CD4-positive, alpha-beta T cell treated with Interleukin-4 for 1 hour (primary cell): ENCODE results near the gene CAGE1.
A peak's percentile ranks its signal among the peaks of the same experiment; 100 is the strongest.
"Not testable (repeated sequence)": the region's sequence is repeated elsewhere in the genome, so short reads cannot be mapped to it uniquely, and the experiment has no call there.

ENCODE experiments used
- DNase-seq, 2 donors: peaks; one replicate each; pipeline ENCODE4 v3.0.0-alpha.2; 2020 to 2022

The CAGE1 gene

DNA sequence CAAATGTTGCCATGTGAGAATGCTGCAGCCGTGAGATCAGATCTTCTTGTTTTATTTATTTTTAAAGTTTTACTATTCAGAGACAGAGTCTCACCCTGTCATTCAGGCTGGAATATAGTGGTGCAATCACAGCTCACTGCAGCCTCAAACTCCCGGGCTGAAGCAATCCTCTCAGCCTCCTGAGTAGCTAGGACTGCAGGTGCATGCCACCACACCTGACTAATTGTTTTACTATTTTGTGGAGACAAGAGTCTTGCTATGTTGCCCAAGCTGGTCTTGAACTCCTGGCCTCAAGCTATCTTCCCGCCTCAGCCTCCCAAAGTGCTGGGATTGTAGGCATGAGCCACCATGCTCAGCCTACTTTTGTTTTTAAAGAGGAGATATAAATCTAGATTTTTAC lies 54.0 kb downstream of the CAGE1 start:
- no peak for DNase-seq

DNA sequence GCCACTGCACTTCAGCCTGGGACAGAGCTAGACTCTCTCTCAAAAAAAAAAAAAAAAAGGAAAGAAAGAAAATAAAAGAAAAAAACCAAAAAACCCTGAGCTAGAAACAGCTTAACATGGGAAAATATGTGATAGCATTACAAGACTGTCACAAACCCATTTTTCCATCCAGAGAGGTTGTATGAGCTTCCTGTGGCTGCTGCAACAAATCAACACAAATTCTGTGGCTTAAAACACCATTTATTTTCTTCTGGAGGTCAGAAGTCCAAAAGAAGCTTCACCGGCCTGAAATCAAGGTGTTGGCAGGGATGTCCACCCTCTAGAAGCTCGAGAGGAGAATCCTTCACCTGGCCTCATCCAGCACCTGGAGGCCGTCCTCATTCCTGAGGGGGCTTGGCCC lies 54.9 kb downstream of the CAGE1 start:
- DNase-seq: no peak

DNA sequence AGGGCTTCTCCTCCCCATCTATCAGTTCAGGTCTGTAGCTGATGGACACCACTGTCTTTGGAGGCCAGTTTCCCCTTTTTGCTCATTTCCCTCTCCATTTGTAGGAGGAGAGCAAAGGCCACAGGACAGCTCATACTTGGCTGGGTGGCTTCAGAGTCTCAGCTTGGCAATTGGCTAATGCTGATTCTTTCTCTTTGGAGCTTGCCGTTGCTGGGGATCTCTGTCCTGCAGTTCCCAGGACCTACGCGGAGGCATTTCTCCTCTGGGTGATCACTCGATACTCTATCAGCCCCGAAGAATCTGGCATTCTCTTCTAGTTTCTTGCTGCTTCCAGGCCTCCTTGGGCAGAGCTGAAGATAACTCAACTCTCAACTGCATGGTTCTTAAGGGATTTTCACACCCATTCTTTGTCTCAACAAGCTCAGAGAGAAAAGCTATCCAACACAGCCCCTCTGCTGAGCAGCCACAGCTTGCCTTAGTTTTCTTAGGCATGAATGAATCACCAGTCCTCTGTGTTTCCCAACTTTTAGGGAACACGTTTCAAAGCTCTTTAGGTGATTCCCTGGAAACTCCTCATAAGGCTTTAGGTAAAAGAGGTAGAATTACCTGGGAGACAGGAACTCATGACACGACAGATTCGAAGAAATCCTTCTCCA lies 57.3 kb downstream of the CAGE1 start:
- no peak for DNase-seq

DNA sequence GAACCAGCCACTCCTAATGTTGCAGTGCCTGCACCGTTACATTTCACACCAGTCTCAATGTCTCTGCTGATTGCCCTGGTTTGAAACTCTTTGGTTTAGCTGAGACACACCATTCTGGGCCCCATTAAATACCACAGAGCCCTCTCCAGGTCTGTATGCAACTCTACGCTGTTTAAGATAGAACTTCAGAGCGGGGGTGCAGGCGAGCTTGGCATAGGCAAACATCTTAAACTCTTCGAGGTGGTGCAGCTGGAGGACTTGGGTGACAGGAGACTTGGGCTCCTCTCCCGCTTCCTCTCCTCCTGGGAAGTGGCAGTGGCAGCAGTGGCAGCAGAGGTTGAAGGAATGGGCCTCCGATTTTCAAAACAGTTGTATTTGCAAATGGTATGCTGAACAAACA lies 58.1 kb downstream of the CAGE1 start:
- no peak for DNase-seq

DNA sequence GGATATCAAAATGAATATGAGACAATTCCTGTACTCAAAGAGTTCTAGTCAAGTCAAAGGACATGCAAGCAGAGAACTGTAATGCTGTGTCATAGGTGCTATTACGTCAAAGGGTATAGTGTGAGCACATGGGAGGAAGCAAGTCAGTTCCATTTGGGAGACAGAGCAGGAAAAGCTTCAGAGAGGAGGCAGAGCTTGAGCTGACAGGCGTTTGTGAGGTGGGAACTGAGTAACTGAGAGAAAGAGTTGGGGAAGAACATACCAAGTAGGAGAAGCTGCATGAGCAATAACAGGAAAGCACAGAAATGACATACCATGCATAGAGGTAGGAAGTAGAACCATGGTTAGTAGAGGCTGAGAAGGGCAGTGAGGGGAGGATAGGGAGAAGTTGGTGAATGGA lies 61.3 kb downstream of the CAGE1 start:
- no peak for DNase-seq

DNA sequence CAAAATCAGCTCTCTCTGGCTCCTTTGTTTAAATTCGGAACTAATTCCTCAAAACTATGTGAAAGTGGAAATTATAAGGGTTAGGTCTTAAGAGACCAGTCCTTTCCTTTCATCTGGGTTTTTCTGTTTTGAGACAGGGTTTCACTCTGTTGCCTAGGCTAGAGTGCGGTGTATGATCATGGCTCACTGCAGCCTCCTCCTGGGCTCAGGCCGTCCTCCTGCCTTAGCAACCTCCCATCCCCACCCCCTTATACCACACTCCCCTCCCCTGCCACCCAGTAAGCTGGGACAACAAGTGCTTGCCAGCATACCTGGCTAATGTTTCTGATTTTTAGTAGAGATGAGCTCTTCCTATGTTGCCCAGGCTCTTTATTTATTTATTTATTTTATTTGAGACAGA lies 63.8 kb downstream of the CAGE1 start:
- DNase-seq: no peak

DNA sequence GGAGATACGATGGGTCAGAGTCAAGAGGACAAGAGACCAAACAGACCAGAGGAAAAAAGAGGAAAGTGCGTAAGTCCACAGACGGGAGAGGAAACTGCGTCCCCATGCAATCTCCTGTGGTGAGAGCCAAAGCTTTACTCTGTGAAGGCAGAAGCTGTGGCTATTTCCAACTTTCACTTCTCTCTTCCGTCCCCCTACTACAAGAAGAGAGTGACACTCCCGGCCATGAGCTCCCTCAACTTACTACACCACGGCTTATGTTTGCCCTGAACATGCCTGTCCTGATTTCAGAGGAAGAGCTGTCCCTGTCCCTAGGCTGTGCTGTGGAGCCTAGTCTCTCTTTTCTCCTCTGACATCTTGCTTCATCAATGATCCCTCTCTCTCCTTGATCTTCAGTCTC lies 65.0 kb downstream of the CAGE1 start:
- peak in 1 of 2 donors; percentile 46 for DNase-seq

DNA sequence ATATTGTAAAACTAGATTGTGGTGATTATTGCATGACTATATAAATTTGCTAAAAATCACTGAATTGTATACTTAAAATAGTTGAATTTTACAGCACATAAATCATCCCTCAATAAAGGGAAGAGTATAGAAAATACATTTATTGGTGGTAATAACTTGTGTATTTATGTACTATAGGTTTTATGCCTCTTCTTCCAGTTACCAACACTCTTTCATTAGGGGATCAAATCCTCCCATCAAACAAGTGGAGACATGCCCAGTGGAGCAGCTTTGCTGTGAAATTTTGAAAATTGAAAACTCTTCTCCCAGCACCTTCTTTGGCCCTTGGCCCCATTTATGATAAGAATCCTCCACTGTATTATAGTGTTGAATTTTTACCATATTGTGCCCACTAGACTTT lies 66.5 kb downstream of the CAGE1 start:
- no peak for DNase-seq

DNA sequence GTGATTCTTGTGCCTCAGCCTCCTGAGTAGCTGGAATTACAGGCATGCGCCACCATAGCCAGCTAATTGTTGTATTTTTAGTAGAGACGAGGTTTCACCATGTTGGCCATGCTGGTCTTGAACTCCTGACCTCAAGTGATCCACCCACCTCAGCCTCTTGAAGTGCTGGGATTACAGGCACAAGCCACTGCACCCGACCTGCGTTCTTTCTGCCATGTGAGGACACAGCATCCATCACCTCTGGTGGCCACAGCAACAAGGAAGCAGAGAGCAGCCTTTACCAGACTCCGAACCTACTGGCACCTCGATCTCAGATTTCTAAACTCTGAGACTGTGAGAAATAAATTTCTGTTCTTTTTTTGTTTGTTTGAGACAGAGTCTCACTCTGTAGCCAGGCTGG lies 67.7 kb downstream of the CAGE1 start:
- not testable (repeated sequence) for DNase-seq

DNA sequence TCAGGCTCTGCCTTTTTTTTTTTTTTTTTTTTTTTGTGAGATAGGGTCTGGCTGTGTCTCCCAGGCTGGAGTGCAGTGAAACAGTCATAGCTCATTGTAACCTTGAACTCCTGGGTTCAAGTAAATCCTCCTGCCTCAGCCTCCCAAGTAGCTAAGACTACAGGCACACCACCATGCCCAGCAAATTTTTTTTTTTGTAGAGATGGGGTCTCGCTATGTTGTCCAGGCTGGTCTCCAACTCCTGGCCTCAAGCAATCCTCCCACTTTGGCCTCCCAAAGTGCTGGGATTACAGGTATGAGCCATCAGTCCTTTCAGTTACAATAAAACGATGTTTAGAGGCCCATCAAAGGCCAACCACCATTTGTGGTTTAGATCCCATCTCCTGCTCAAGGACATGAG lies 70.1 kb downstream of the CAGE1 start:
- DNase-seq: not testable (repeated sequence)

DNA sequence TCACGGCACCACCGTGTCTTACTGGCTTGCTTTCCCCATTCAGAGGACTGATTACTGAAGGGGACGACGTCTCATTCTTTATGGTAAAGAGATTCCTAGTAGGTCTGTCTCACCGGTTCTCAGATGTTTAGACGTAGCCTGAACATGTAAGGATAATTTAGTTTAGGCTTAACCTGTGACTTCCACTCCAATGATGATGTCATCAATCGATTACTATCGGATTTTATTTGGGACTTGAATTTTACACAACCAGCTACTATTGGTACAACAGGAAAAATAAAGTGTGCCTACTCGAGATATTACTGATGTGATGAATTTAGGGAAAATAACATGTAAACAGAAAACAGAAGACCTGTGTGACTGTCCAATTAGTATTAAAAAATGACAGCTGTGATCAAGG lies 72.0 kb downstream of the CAGE1 start:
- no peak for DNase-seq

DNA sequence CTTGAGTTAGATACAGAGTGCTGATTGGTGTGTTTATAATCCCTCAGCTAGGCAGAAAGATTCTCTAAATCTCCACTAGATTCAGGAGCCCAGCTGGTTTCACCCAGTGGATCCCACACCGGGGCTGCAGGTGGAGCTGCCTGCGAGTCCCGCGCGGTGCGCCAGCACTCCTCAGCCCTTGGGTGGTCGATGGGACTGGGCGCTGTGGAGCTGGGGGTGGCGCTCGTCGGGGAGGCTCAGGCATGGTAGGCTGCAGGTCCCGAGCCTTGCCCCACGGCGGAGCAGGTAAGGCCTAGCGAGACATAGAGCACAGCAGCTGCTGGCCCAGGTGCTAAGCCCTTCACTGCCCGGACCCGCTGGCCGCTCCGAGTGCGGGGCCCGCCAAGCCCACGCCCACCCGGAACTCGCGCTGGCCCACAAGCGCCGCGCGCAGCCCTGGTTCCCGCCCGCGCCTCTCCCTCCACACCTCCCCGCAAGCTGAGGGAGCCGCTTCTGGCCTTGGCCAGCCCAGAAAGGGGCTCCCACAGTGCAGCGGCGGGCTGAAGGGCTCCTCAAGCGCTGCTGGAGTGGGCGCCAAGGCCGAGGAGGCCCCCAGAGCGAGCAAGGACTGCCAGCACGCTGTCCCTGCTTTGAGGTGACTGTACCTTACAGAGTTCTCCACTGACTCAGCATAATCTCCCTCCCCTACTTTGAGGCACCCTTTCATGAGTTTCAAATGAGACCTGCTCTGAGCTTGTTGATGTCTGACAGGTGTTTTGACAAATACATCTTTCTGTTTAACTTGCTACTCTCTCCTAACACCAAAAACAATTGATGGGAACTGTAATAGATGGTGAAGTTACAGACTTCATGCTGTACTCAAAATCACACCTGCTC lies 72.6 kb downstream of the CAGE1 start:
- DNase-seq: no peak

DNA sequence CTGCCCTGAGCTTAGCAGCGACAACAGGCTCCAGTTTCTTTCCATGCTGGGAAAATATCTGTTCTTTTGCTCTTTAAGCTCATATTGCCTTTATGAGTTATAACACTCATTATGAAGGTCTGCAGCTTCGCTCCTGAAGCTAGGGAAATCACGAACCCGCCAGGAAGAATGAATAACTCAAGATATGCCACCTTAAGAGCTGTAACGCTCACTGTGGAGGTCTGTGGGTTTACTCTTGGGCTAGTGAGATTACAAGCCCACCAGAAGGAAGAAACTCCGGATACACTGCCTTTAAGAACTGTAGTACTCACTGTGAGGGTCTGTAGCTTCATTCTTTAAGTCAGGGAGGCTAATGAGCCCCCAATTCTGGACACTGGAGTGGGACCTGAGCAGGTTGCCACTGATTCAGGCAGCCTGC lies 73.6 kb downstream of the CAGE1 start:
- no peak for DNase-seq

DNA sequence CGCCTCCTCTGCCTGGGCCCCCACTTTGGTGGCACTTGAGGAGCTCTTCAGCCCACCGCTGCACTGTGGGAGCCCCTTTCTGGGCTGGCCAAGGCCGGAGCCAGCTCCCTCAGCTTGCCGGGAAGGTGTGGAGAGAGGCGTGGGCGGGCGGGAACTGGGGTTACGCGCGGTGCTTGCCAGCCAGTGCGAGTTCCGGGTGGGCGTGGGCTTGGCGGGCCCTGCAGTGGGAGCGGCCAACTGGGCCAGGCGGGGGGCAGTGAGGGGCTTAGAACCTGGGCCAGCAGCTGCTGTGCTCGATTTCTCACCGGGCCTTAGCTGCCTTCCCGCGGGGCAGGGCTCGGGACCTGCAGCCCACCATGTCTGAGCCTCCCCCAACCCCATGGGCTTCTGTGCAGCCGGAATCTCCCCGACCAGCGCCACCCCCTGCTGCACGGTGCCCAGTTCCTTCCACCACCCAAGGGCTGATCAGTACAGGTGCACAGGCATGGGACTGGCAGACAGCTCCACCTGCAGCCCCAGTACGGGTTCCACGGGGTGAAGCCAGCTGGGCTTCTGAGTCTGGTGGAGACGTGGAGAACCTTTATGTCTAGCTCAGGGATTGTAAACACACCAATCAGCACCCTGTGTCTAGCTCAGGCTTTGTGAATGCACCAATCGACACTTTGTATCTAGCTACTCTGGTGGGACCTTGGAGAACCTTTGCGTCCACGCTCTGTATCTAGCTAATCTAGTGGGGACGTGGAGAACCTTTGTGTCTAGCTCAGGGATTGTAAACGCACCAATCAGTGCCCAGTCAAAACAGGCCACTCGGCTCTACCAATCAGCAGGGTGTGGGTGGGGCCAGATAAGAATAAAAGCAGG lies 74.2 kb downstream of the CAGE1 start:
- DNase-seq: not testable (repeated sequence)

DNA sequence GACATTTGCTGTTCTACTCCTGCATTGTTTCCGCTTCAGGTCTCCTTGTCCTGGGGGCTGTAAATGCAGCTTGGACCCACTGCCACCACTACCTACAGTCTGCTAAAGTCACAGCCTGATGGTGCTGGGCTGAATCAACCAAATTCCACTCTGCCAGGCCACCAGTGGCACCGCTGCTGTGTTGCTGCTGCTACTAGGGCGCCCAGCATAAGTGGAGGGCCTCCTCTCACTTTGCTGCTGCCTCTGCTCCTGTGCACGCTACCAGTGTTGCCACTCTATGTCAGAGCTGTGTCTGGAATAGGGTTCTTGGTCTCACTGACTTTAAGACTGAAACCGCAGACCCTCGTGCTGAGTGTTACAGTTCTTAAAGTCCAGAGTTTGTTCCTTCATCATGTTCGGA lies 75.1 kb downstream of the CAGE1 start:
- DNase-seq: no peak

DNA sequence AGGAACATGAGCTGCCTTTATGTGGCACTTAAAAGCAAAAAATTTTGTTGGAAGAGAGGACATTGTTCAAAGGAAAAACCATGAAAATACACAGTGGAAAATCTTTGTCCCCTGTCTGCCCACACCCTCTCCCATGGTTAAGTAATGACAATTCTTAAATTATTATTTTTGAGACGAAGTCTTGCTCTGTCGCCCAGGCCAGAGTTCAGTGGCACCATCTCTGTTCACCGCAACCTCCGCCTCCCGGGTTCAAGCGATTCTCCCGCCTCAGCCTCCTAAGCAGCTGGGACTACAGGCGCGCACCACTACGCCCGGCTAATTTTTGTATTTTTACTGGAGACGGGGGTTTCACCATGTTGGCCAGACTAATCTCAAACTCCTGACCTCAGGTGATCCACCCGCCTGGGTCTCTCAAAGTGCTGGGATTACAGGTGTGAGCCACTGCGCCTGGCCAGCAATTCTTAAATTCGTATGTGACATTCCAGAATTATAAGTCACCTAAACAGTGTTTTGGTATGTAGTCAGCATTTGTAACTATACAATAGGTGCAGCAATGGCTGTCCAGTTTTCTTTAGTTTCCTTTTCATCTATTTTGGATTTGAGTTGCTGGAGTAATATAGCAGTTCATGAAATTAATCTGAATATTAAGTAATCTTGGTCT lies 75.9 kb downstream of the CAGE1 start:
- DNase-seq: no peak

DNA sequence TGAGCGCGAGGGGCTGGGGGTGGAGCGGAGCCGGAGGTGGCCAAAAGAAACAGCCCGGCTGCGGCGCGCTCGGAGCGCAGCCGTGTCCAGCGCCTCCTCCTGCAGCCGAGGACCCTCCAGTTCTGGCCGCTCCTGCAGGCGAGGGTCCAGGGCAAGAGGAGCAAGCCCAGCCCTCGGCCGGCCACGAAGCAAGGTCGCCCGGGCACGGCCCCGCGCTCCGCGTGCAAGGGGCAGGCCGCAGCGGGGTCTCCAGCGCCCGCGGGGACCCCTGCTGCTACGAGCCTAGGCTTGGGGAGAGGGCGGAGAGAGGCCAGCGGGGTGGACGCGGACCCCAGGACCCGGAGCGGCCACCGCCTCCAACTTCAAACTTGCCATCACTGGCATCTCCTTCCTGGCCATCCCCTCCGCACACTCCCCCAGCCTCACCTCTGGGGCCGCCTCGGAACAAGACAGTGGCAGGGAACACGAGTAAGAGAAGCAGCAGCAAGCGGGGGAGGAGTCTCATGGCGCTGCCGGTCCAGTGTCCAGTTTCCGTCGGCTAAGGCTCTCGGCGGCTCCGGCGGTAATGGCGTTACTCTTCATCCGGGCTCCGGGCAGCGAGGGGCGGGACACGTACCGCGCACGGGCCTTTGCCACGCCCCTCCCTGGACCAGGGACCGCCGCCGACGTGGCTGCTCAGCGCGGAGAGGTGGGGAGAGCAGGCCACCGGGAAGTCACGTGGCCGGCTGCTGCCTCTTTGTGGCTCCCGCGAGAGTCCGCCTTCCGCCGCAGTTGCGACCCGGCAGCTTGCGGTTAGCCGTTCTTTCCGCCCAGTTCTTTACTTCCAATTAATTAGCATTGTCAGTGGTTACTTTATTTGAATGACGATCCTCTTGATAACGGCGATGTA lies 76.7 kb downstream of the CAGE1 start, which contains the start of gene SSR1:
TSS of gene SSR1 (minus strand) at position 584 of the 889 bp plus-strand sequence. CDS start at position 505, 79 bp downstream.
- DNase-seq: peak; percentile 94 to 95

DNA sequence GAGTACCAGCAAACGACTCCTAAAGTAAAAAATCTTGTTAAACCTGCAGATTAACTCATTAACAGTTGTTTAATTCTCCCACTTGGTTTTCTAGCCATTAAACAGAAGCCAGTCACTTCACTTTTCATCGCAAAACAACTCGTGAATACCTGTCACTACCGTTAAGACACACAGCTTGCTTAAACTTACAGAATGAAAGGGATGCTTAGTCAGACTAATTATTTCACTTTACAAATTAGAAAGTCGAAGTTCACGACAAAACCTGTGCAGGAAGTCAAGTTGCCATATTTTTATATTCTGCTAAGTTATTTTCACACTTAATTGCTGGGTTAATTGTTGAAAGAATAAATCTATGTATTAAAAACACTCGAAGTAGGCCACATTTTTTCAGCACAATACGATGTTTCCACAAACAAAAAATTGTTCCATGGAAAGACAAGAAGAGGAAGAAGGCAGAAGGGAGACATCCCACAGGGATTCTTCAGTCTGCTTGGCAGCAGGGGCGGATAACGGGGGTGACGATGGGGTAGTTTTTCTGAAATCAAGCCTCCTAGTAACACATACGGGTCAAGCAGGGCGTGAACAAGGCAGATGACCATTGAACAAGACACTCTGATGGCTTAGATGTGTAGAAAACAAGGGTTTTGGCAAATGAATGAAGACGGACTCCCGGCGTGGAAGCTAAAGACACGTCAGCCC lies 77.5 kb downstream of the CAGE1 start:
- no peak for DNase-seq

DNA sequence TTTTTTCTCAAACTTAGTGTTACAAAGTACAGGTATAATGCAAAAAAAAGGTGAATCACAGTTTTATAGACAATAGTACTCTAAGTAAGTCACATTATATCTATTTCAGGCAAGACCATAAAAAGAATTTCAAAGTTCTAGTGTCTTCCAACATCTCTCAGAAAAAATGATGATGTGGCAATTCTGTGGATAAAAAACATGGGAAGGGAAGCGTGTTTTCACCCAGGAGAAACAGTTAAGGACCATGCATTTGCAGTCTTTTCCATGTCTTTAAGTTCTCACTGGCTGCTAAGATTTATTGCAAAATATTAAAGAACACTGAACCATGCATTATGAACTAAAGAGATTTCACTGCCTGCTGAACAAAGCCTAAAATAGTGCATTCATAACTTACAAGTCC lies 78.4 kb downstream of the CAGE1 start:
- DNase-seq: no peak

DNA sequence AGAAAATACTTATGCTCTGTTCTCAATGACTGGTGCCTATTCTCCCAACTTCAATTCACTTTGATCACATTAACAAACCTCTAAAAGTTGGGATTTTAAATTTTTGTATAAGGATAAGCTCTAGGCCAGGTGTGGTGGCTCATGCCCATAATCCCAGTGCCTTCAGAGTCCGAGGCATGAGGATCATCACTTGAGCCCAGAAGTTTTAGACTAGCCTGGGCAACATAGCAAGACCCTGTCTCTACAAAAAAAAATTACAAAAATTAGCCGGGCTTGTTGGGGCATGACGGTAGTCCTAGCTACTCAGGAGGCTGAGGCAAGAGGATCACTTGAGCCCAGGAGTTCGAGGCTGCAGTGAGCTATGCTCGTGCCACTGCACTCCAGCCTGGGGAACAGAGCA lies 80.5 kb downstream of the CAGE1 start:
- no peak for DNase-seq

DNA sequence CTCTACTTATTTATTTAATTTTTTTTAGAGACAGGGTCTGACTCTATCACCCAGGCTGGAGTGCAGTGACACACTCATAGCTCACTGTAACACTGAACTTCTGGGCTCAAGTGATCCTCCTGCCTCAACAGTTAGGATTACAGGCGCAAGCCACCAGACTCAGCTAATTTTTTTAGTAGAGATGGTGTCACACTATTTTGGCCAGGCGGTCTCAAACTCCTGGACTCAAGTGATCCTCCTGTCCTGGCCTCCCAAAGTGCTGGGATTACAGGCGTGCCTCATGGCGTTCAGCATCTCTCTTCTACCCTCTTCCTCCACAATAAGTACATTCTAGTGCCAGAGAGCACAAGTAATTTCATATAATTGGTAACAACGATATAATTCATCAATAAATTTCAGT lies 82.0 kb downstream of the CAGE1 start:
- DNase-seq: no peak
